ENCODE data around the gene SPTY2D1.

Gene SPTY2D1

DNA sequence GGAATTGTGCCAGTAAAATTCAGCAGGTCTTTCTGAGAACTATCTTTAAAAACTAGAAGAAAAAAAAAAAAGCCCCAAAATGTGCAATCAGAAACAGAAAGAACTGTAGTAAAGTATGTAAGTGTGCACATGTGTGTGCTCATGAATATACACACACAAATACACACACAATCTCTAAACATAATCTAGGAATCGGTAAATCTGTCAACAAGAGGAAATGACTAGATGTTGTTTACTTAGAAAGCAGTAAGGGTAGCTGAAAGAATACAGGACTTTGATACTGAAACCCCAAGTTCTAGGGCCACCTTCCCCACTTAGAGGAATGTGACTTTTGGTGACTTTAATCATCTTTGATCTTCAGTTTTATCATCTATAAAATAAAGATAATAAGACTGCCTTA, 58.8 kb downstream of the SPTY2D1 start:
- no peak for TF ChIP-seq POLR2AphosphoS5 (IDR thresholded peaks at IDR 0.05; ENCODE audit: low read depth)
- TF ChIP-seq, protein P1, sequence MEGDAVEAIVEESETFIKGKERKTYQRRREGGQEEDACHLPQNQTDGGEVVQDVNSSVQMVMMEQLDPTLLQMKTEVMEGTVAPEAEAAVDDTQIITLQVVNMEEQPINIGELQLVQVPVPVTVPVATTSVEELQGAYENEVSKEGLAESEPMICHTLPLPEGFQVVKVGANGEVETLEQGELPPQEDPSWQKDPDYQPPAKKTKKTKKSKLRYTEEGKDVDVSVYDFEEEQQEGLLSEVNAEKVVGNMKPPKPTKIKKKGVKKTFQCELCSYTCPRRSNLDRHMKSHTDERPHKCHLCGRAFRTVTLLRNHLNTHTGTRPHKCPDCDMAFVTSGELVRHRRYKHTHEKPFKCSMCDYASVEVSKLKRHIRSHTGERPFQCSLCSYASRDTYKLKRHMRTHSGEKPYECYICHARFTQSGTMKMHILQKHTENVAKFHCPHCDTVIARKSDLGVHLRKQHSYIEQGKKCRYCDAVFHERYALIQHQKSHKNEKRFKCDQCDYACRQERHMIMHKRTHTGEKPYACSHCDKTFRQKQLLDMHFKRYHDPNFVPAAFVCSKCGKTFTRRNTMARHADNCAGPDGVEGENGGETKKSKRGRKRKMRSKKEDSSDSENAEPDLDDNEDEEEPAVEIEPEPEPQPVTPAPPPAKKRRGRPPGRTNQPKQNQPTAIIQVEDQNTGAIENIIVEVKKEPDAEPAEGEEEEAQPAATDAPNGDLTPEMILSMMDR (IDR thresholded peaks at IDR 0.05; ENCODE audit: insufficient read depth, low read length): no peak
- no peak for TF ChIP-seq SPI1 (IDR thresholded peaks at IDR 0.05; ENCODE audit: borderline replicate concordance, low read depth)
- no peak for TF ChIP-seq GABPA (IDR thresholded peaks at IDR 0.05; ENCODE audit: low read depth)
- TF ChIP-seq, protein P2, sequence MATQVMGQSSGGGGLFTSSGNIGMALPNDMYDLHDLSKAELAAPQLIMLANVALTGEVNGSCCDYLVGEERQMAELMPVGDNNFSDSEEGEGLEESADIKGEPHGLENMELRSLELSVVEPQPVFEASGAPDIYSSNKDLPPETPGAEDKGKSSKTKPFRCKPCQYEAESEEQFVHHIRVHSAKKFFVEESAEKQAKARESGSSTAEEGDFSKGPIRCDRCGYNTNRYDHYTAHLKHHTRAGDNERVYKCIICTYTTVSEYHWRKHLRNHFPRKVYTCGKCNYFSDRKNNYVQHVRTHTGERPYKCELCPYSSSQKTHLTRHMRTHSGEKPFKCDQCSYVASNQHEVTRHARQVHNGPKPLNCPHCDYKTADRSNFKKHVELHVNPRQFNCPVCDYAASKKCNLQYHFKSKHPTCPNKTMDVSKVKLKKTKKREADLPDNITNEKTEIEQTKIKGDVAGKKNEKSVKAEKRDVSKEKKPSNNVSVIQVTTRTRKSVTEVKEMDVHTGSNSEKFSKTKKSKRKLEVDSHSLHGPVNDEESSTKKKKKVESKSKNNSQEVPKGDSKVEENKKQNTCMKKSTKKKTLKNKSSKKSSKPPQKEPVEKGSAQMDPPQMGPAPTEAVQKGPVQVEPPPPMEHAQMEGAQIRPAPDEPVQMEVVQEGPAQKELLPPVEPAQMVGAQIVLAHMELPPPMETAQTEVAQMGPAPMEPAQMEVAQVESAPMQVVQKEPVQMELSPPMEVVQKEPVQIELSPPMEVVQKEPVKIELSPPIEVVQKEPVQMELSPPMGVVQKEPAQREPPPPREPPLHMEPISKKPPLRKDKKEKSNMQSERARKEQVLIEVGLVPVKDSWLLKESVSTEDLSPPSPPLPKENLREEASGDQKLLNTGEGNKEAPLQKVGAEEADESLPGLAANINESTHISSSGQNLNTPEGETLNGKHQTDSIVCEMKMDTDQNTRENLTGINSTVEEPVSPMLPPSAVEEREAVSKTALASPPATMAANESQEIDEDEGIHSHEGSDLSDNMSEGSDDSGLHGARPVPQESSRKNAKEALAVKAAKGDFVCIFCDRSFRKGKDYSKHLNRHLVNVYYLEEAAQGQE (IDR thresholded peaks at IDR 0.05; ENCODE audit: insufficient replicate concordance, low read depth): no peak
- no peak for DNase-seq (ENCODE audit: low read depth in 1 of 2, low spot score in 1 of 2)
- H3K27ac ChIP-seq (replicated peaks): no peak overlapping the region

DNA sequence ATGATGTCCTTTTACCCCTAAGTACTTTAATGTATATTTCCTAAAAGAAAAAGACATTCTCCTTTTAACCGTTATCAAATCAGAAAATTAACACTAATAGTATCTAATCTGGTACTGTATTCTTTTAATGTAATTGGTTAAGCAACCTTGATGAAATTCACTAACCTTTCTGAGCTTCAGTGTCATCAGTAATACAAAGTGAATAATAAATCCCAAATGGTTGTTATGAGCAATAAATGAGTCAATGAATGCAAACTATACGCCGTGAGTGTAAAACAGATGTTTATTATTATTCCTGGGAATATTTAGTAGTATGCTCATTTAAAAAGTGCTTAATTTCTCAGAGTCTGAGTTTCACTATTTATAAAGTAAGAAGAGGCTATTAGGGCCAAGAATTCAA, 67.1 kb downstream of the SPTY2D1 start:
- H3K27ac ChIP-seq (replicated peaks): no peak overlapping the region
- no peaks in the 10 kb centered on the region for H3K27me3 ChIP-seq (ENCODE audit: insufficient read depth, poor library complexity, severe bottlenecking)
- no peak for DNase-seq (ENCODE audit: low read depth in 1 of 2, low spot score in 1 of 2)
- TF ChIP-seq SPI1 (IDR thresholded peaks at IDR 0.05; ENCODE audit: borderline replicate concordance, low read depth) (no peak), POLR2AphosphoS5 (IDR thresholded peaks at IDR 0.05; ENCODE audit: low read depth) (no peak)
- no peak overlapping the region for H3K4me3 ChIP-seq (replicated peaks; ENCODE audit: insufficient read depth, low read length)

More for the DNA sequence above, 58.8 kb downstream of the SPTY2D1 start:
- H3K27me3 ChIP-seq (ENCODE audit: insufficient read depth, poor library complexity, severe bottlenecking): no peaks in the 10 kb centered on the region
- H3K4me3 ChIP-seq (replicated peaks; ENCODE audit: insufficient read depth, low read length): no peak overlapping the region

DNA sequence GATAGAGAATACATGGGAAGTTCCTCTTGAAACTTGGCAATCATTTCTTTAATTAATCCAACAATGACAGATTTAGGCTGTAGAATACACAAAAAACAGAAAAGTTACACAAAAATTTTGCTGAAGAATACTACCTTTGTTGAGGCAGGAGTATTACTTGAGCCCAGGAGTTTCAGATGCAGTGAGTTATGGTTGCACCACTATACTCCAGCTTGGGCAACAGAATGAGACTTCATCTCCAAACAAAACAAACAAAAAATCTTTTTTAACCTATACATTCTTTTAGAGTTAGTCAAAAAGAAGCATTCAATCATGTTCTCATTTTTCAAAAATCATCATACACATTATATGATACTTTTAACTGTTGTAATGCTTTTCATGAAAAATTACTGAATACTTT, 67.7 kb downstream of the SPTY2D1 start:
- TF ChIP-seq SPI1 (IDR thresholded peaks at IDR 0.05; ENCODE audit: borderline replicate concordance, low read depth) (no peak), POLR2AphosphoS5 (IDR thresholded peaks at IDR 0.05; ENCODE audit: low read depth) (no peak), GABPA (IDR thresholded peaks at IDR 0.05; ENCODE audit: low read depth) (no peak)
- TF ChIP-seq, protein P2 (IDR thresholded peaks at IDR 0.05; ENCODE audit: insufficient replicate concordance, low read depth): no peak
- TF ChIP-seq, protein P1 (IDR thresholded peaks at IDR 0.05; ENCODE audit: insufficient read depth, low read length): no peak
- DNase-seq (ENCODE audit: low read depth in 1 of 2, low spot score in 1 of 2): no peak
- Histone ChIP-seq H3K27me3 (ENCODE audit: insufficient read depth, poor library complexity, severe bottlenecking) (no peaks in the 10 kb centered on the region), H3K4me3 (replicated peaks; ENCODE audit: insufficient read depth, low read length) (no peak overlapping the region), H3K27ac (replicated peaks) (no peak overlapping the region)

DNA sequence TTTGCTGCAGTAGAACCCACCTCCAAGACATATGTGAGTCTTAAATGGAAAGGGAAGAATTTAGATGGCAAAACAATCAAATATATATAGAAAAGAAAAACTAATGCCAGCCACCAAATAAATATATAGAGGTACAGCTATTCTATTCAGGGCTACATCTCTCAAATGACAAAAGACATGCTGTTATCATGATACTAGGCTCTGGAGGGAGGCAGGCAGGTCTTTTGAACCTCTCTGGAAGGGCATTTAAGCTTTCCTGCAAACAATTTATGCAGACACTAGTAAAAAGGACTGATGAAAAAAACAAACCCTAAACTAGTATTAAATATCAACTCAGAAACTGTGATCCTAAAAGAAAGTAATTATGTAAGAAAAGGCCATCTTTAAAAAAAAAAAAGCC, 70.0 kb downstream of the SPTY2D1 start:
- TF ChIP-seq SPI1 (IDR thresholded peaks at IDR 0.05; ENCODE audit: borderline replicate concordance, low read depth) (no peak), POLR2AphosphoS5 (IDR thresholded peaks at IDR 0.05; ENCODE audit: low read depth) (no peak), GABPA (IDR thresholded peaks at IDR 0.05; ENCODE audit: low read depth) (no peak)
- TF ChIP-seq, protein P2 (IDR thresholded peaks at IDR 0.05; ENCODE audit: insufficient replicate concordance, low read depth): no peak
- DNase-seq (ENCODE audit: low read depth in 1 of 2, low spot score in 1 of 2): no peak
- Histone ChIP-seq H3K27me3 (ENCODE audit: insufficient read depth, poor library complexity, severe bottlenecking) (no peaks in the 10 kb centered on the region), H3K4me3 (replicated peaks; ENCODE audit: insufficient read depth, low read length) (no peak overlapping the region), H3K27ac (replicated peaks) (no peak overlapping the region)

Data from HL-60 (cell line).